HCT116 (cell line): ENCODE measurements around the gene FARP1. TPM values are rescaled to one million over a fixed set of nuclear protein-coding genes. Genes with fewer than 3 reads are reported as not detected.

ENCODE experiments used
- ATAC-seq: fragments of 200-7000 bp; cut with Tn5 transposase; 2 replicates; pipeline ENCODE4 v1.9.1; 2020; ENCODE audit warnings: mild to moderate bottlenecking, moderate library complexity
- BruUV-seq: library from RNA; stranded (reverse); fragments of 400-500 nt; replicated peaks from 2 replicates; lab custom pipeline; 2021; lab: Mats Ljungman, UMichigan
- CTCF ChIA-PET: fragments of 300-600 bp; sonication (Branson Sonifier 250); formaldehyde crosslinking; loops from one replicate; lab custom pipeline; 2021; ENCODE audit warnings: antibody characterized with exemption; lab: Charles Lee
- POLR2A ChIA-PET: fragments of 300-600, 350-600 bp; sonication (Branson Sonifier 250); formaldehyde crosslinking; loops from one replicate; lab custom pipeline; 2021; ENCODE audit warnings: antibody characterized with exemption; lab: Charles Lee
- RAD21 ChIA-PET, 2 experiments: fragments of 300-600 bp; sonication (Branson Sonifier 250); formaldehyde crosslinking; loops; one replicate each; lab custom pipeline; 2023; ENCODE audit warnings: low total read pairs in 2 of 2; ENCODE audit not compliant: uncharacterized antibody in 2 of 2, unreplicated experiment in 2 of 2, low non-redundant PET in 1 of 2; lab: Charles Lee
- DNase-seq: peaks from one replicate; pipeline ENCODE4 v3.0.0-alpha.2; 2010; ENCODE audit warnings: low read depth, low spot score
- H2AFZ ChIP-seq: fragments of 200-600 bp; shearing (Covaris generic), sonication (generic); 2 replicates; pipeline ENCODE4 v1.6.1; 2017; ENCODE audit warnings: low read depth, mixed run types, mixed read lengths, antibody characterized with exemption, low read length; ENCODE audit not compliant: poor library complexity, severe bottlenecking
- H3K27ac ChIP-seq: 2 replicates; pipeline ENCODE4 v1.5.1; 2012; ENCODE audit warnings: low read depth, low read length
- H3K27me3 ChIP-seq: fragments of 200-600 bp; sonication (generic); 2 replicates; pipeline ENCODE4 v1.6.1; 2016; ENCODE audit warnings: mixed run types, low read length, mixed read lengths; ENCODE audit not compliant: insufficient read depth
- H3K36me3 ChIP-seq, 2 experiments: fragments of 200-500 bp in 1 of 2; fragments of 200-600 bp in 1 of 2; sonication (Bioruptor generic) in 1 of 2; sonication (generic) in 1 of 2; 2 replicates each; pipeline versions ENCODE4 v1.5.1 to v1.6.1; 2014 to 2016; ENCODE audit warnings: low read length in 2 of 2, inconsistent platforms in 1 of 2, mixed read lengths in 1 of 2, mixed run types in 1 of 2; ENCODE audit not compliant: insufficient read depth in 2 of 2, control insufficient read depth in 1 of 2
- H3K4me1 ChIP-seq, 2 experiments: fragments of 200-600 bp in 1 of 2; sonication (generic) in 1 of 2; 2 replicates each; pipeline versions ENCODE4 v1.5.1 to v1.6.1; 2012 to 2017; ENCODE audit warnings: low read length in 2 of 2, inconsistent platforms in 1 of 2, mild to moderate bottlenecking in 1 of 2, mixed read lengths in 1 of 2, mixed run types in 1 of 2, moderate library complexity in 1 of 2; ENCODE audit not compliant: insufficient read depth in 2 of 2, control insufficient read depth in 1 of 2
- H3K4me2 ChIP-seq: fragments of 200-600 bp; sonication (generic); 2 replicates; pipeline ENCODE4 v1.6.1; 2017; ENCODE audit warnings: mixed run types, low read length, mixed read lengths
- H3K4me3 ChIP-seq, 2 experiments: fragments of 200-600 bp in 1 of 2; sonication (generic) in 1 of 2; replicated peaks in 1 of 2; 2 replicates each; pipeline ENCODE4 v1.5.1; 2011 to 2016; ENCODE audit warnings: low read length in 2 of 2, control low read depth in 1 of 2, low read depth in 1 of 2, mild to moderate bottlenecking in 1 of 2, mixed read lengths in 1 of 2, mixed run types in 1 of 2
- H3K79me2 ChIP-seq: fragments of 200-600 bp; sonication (generic); 2 replicates; pipeline ENCODE4 v1.6.1; 2017; ENCODE audit warnings: mild to moderate bottlenecking, mixed run types, low read length, moderate library complexity, mixed read lengths; ENCODE audit not compliant: insufficient read depth
- H3K9ac ChIP-seq: fragments of 200-600 bp; sonication (generic); 2 replicates; pipeline ENCODE4 v1.6.1; 2016; ENCODE audit warnings: low read length, mixed read lengths
- H3K9me2 ChIP-seq: fragments of 200-600 bp; sonication (generic), shearing (Covaris generic); 2 replicates; pipeline ENCODE4 v1.6.1; 2017; ENCODE audit warnings: mixed run types, mild to moderate bottlenecking, moderate library complexity; ENCODE audit not compliant: insufficient read depth
- H3K9me3 ChIP-seq, 2 experiments: fragments of 200-500 bp in 1 of 2; fragments of 200-600 bp in 1 of 2; sonication (Bioruptor generic) in 1 of 2; sonication (generic) in 1 of 2; 2 replicates each; pipeline ENCODE4 v1.6.1; 2014 to 2017; ENCODE audit warnings: low read length in 2 of 2, mixed read lengths in 2 of 2, inconsistent platforms in 1 of 2, low read depth in 1 of 2, mild to moderate bottlenecking in 1 of 2, mixed run types in 1 of 2, moderate library complexity in 1 of 2; ENCODE audit not compliant: control insufficient read depth in 1 of 2, insufficient read depth in 1 of 2
- H4K20me1 ChIP-seq: fragments of 200-600 bp; sonication (generic), shearing (Covaris generic); 2 replicates; pipeline ENCODE4 v1.6.1; 2017; ENCODE audit warnings: mixed run types, mild to moderate bottlenecking, moderate library complexity; ENCODE audit not compliant: insufficient read depth
- ATF3 ChIP-seq: IDR thresholded peaks from 2 replicates; pipeline ENCODE4 v1.6.1; 2012
- EGR1 ChIP-seq: IDR thresholded peaks from 2 replicates; pipeline ENCODE4 v1.6.1; 2012; ENCODE audit warnings: low read depth
- ELF1 ChIP-seq: IDR thresholded peaks from 2 replicates; pipeline ENCODE4 v1.6.1; 2012; ENCODE audit warnings: low read depth, borderline replicate concordance
- EZH2 ChIP-seq: fragments of 200-600 bp; sonication (generic); IDR thresholded peaks from 2 replicates; pipeline ENCODE4 v1.6.1; 2017; ENCODE audit warnings: antibody characterized with exemption, mixed run types
- EZH2phosphoT487 ChIP-seq: fragments of 200-600 bp; IDR thresholded peaks from 2 replicates; pipeline ENCODE4 v1.6.1; 2018; ENCODE audit warnings: antibody characterized with exemption, borderline replicate concordance
- FOSL1 ChIP-seq: IDR thresholded peaks from 2 replicates; pipeline ENCODE4 v1.6.1; 2012; ENCODE audit warnings: low read depth
- JUND ChIP-seq: IDR thresholded peaks from 2 replicates; pipeline ENCODE4 v1.6.1; 2012
- MAX ChIP-seq: IDR thresholded peaks from 2 replicates; pipeline ENCODE4 v1.6.1; 2012
- POLR2A ChIP-seq: IDR thresholded peaks from 2 replicates; pipeline ENCODE4 v1.7.0; 2011; ENCODE audit warnings: borderline replicate concordance; ENCODE audit not compliant: insufficient read depth, insufficient read length; ENCODE audit errors: extremely low read depth
- RAD21 ChIP-seq: IDR thresholded peaks from 2 replicates; pipeline ENCODE4 v1.6.1; 2012; ENCODE audit warnings: low read depth, mild to moderate bottlenecking
- SIN3A ChIP-seq: IDR thresholded peaks from 2 replicates; pipeline ENCODE4 v1.6.1; 2012; ENCODE audit warnings: low read depth
- SRF ChIP-seq: IDR thresholded peaks from 2 replicates; pipeline ENCODE4 v1.6.1; 2012; ENCODE audit warnings: low read depth
- TCF7L2 ChIP-seq: IDR thresholded peaks from 2 replicates; pipeline ENCODE4 v1.7.0; 2011; ENCODE audit warnings: borderline replicate concordance, inconsistent platforms; ENCODE audit not compliant: insufficient read depth, insufficient read length; ENCODE audit errors: extremely low read depth
- ZBTB33 ChIP-seq: IDR thresholded peaks from 2 replicates; pipeline ENCODE4 v1.6.1; 2011; ENCODE audit warnings: mild to moderate bottlenecking, low read length, moderate library complexity; ENCODE audit not compliant: insufficient replicate concordance; ENCODE audit errors: extremely low read depth
- intact Hi-C: fragments of 100-400 bp; cut with micrococcal nuclease; formaldehyde crosslinking; loops from 2 replicates; pipeline ENCODE4 v1.10.0; 2022
- total RNA-seq: library from RNA; stranded (reverse); gene quantifications from one replicate; pipeline ENCODE4 v1.2.1, GENCODE V29; 2021; ENCODE audit not compliant: unreplicated experiment

Gene FARP1
- total RNA-seq, 1 experiment from 2014 or later: 30.5 TPM

- BruUV-seq: no TSS peak
- ChIA-PET CTCF (no interaction called here), POLR2A (no interaction called here), RAD21 (interaction anchor here (0.7 kb wide), 2 partner anchors 246 to 283 kb away, joined by 5 to 9 read pairs; no protein-coding TSS in a partner anchor)
- TF ChIP-seq EZH2phosphoT487 (no peak), EGR1 (no peak), RAD21 (no peak)
- no peak overlapping the region for H3K4me3 ChIP-seq
- no peaks in the 10 kb centered on the region for H3K9me3 ChIP-seq
- DNase-seq (no peak), ATAC-seq (no peak)
- no peak overlapping the region for H3K27ac ChIP-seq
- no peaks in the 10 kb centered on the region for H3K9me2 ChIP-seq
- no peak overlapping the region for H3K4me2 ChIP-seq
- no peaks in the 10 kb centered on the region for H3K36me3 ChIP-seq
- H3K4me1 ChIP-seq: peaks cover 0 to 4% of the 10 kb centered on the region in 2 experiments; a peak in 1 of 4 replicates
- H4K20me1 ChIP-seq: no peaks in the 10 kb centered on the region
- no peaks in the 10 kb centered on the region for H3K27me3 ChIP-seq
- intact Hi-C loops: no loop called here
- H3K9ac ChIP-seq: no peak overlapping the region
- H2AFZ ChIP-seq: no peak overlapping the region
- no peaks in the 10 kb centered on the region for H3K79me2 ChIP-seq
Measured at GRCh38 chr13:98427331-98427995, 284.6 kb downstream of the FARP1 start.

GRCh38 chr13:98428256-98428966 is 285.5 kb downstream of the FARP1 start:
- intact Hi-C loops: no loop called here
- Histone ChIP-seq H4K20me1 (no peaks in the 10 kb centered on the region), H3K36me3 (no peaks in the 10 kb centered on the region), H3K9ac (no peak overlapping the region), H3K9me2 (no peaks in the 10 kb centered on the region), H2AFZ (no peak overlapping the region), H3K79me2 (no peaks in the 10 kb centered on the region), H3K4me2 (no peak overlapping the region), H3K27ac (no peak overlapping the region), H3K4me1 (peaks cover 0 to 4% of the 10 kb centered on the region in 2 experiments; a peak in 1 of 4 replicates), H3K4me3 (no peak overlapping the region), H3K9me3 (no peaks in the 10 kb centered on the region), H3K27me3 (no peaks in the 10 kb centered on the region)
- no peak for DNase-seq
- no peak for ATAC-seq
- ChIA-PET RAD21 (no interaction called here), CTCF (no interaction called here), POLR2A (no interaction called here)
- no TSS peak for BruUV-seq
- TF ChIP-seq EZH2 (no peak), RAD21 (no peak), TCF7L2 (no peak), ATF3 (no peak), EZH2phosphoT487 (no peak), MAX (no peak), SIN3A (no peak), POLR2A (no peak), ZBTB33 (no peak), EGR1 (no peak), SRF (no peak), FOSL1 (no peak), JUND (no peak), ELF1 (no peak)
